Epithelial cell of esophagus (primary cell): ENCODE data around the gene SEL1L3.

Experiments
- DNase-seq: peaks from one replicate; pipeline ENCODE4 v3.0.0; 2010; ENCODE audit warnings: low read depth
- H3K4me3 ChIP-seq: 2 replicates; pipeline ENCODE4 v1.5.1; 2011; ENCODE audit warnings: mild to moderate bottlenecking, low read length, control low read depth
- CTCF ChIP-seq: IDR thresholded peaks from 2 replicates; pipeline ENCODE4 v1.5.1; 2011; ENCODE audit warnings: low read depth, mild to moderate bottlenecking, low read length, control low read depth, inconsistent platforms; ENCODE audit not compliant: insufficient read depth; ENCODE audit errors: missing control alignments

SEL1L3 gene

GRCh38 chr4:25879587-25879986 is 16.8 kb upstream of the SEL1L3 start:
- TF ChIP-seq CTCF: no peak
- no peak for DNase-seq
- no peak overlapping the region for H3K4me3 ChIP-seq

GRCh38 chr4:25879091-25879584 is 16.4 kb upstream of the SEL1L3 start:
- TF ChIP-seq CTCF: no peak

GRCh38 chr4:25878676-25879075 is 15.9 kb upstream of the SEL1L3 start:
- TF ChIP-seq CTCF: no peak
- H3K4me3 ChIP-seq: no peak overlapping the region
- no peak for DNase-seq

More at GRCh38 chr4:25879091-25879584, 16.4 kb upstream of the SEL1L3 start:
- DNase-seq: no peak
- no peak overlapping the region for H3K4me3 ChIP-seq

- TF ChIP-seq CTCF: no peak
These were observed 12.5 kb upstream of the SEL1L3 start for GRCh38 chr4:25875281-25875745.

GRCh38 chr4:25874655-25875054 is 11.9 kb upstream of the SEL1L3 start:
- TF ChIP-seq CTCF: no peak
- no peak for DNase-seq
- no peak overlapping the region for H3K4me3 ChIP-seq

More at GRCh38 chr4:25875281-25875745, 12.5 kb upstream of the SEL1L3 start:
- no peak overlapping the region for H3K4me3 ChIP-seq
- no peak for DNase-seq

- H3K4me3 ChIP-seq: no peak overlapping the region
- no peak for DNase-seq
- TF ChIP-seq CTCF: no peak
These were observed 10.9 kb upstream of the SEL1L3 start for GRCh38 chr4:25873632-25874129.
